DMS153 treated with DMSO at 0.1 percent for 48 hours (cell line): ENCODE measurements around the gene PUS7L.
"Not testable (repeated sequence)": the region's sequence is repeated elsewhere in the genome, so short reads cannot be mapped to it uniquely, and the experiment has no call there.

Experiments used
- DNase-seq: peaks from one replicate; lab custom pipeline; 2025; ENCODE audit not compliant: unreplicated experiment; lab: John Stamatoyannopoulos, UW

PUS7L gene

GRCh38 chr12:43758728-43759563, at the start of gene PUS7L, which contains the start of gene IRAK4:
Gene PUS7L (minus strand): TSS chr12:43758790. CDS start chr12:43755245, 3,545 bp downstream.
Gene IRAK4 (plus strand): TSS chr12:43758951. CDS start chr12:43768112, 9,161 bp downstream.
- DNase-seq, result peak; percentile 94

DNA sequence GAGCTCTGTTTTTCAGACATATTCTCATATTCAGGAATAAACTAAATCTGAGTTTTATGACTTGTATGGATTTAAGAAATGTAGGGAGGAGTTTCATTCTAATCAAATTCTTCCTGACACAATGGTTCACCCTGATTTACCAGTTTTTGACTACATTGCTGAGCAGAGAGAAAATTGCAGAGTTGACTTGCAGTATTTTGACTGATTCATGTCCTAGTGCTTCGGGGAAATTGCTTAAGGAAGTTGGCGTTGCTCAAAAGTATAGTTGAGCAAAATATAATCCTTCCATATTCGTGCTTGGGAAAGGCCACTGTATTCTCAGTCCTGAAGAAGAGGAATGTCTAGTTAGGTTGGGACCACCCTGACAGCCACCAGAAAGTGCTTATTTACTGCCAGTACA, 48.8 kb upstream of the PUS7L start:
- DNase-seq, result no peak

DNA sequence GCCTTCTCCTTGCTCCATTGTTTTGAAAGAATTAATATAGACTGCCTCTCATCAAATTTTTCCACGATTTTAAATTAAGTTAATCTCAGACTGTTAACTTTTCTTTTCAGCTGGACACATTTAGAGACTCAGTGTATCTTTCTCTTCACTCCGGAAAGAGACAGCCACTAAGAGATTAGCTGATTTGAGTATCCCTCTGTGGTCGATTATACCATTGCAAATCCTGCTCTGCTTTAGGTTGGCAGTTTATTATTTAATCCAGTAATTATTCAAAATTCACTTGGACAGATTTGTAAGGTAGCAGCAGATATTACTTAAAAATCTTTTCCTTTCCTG, 48.1 kb upstream of the PUS7L start:
- no peak for DNase-seq

DNA sequence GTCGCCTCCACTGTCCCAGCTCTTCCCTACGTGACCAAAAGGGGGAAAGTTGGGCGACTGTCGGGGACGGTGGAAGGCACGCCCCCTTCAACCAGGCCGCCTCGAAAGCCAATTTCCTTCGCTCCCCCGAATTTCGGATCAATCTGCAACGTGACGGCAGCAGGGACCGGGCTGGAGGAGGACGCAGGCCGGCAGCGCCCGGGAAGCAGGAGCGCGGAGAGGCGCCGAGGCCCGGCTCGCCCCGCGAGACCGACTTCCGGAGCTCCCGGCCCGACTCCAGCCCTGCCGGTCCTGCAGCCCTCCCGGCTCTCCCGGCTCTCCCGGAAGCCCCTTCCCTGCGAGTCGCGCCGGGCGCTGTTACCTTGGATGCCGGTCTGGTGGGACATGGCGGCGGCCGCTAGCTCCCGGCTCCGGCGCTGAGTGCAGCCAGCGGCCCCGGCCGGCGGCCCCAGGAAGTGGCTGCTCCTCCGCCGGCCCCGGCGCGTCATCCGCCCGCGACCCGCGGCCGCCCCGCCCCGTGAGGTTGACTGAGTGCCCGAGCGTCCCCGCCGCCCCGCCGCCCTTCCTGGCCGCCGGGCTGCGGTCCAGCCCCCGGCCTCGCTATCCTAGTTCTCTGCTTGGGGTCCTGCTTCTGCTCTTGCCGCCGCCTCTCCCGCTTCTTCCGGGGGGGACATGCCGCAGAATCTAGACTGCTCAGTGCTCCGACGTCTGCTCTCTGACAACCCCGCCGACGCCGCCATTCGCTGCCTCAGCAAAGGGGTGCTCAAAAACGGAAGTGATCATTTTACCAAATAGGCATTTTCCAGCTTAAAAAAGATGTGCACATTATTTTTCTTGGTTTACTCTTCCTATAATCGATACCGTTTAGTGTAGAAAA, 47.5 kb upstream of the PUS7L start, which contains the start of gene TWF1:
Gene TWF1 (minus strand): TSS at position 458 of the 877 bp plus-strand sequence. CDS start 72 bp downstream, at position 386.
- DNase-seq, result peak; percentile 62

- DNase-seq, result no peak
Observed at GRCh38 chr12:43805149-43805859, 46.7 kb upstream of the PUS7L start.

GRCh38 chr12:43797561-43798217, 39.1 kb upstream of the PUS7L start:
- DNase-seq, result no peak

GRCh38 chr12:43795716-43796280, 37.2 kb upstream of the PUS7L start:
- no peak for DNase-seq

- DNase-seq, result no peak
Observed at GRCh38 chr12:43789941-43790340, 31.4 kb upstream of the PUS7L start.

- DNase-seq, result no peak
Observed at GRCh38 chr12:43786899-43787693, 28.5 kb upstream of the PUS7L start.

GRCh38 chr12:43776498-43776897, 17.9 kb upstream of the PUS7L start:
- no peak for DNase-seq

DNA sequence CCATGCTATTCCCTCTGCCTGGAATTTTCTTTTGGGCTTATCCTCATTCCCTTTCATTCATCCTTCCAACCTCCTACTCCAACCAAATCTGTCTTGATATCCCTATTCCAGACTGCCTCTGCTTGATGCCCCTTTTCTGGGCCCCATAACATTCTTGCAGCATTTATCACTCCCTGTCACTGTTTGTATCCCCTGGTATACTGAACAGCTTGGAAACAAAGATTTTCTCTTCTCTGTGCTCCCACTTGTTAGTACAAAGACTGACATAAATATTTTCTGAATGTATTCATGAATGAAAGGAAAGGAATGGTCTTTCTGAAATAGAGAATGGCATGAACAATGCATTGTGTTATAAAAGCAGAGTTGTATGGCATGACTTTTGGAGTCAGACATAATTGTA, 7.7 kb upstream of the PUS7L start:
- no peak for DNase-seq

DNA sequence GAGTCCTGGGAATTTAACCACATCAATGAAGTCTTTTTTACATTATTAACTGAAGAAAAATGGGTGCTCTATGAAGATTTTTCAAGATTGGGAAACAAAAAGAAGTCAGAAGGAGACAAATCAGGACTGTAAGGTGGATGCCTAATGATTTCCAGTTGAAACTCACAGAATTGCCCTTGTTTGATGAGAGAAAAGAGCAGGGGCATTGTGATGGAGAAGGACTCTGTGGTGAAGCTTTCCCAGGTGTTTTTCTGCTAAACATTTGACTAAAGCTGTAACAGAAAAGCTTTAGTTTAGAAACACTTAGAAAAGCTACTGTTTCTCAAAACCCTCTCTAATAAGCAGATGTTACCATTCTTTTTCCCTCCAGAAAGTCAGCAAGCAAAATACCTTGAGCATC, 5.9 kb upstream of the PUS7L start:
- DNase-seq, result no peak

GRCh38 chr12:43763769-43764168, 5.2 kb upstream of the PUS7L start:
- DNase-seq, result no peak

DNA sequence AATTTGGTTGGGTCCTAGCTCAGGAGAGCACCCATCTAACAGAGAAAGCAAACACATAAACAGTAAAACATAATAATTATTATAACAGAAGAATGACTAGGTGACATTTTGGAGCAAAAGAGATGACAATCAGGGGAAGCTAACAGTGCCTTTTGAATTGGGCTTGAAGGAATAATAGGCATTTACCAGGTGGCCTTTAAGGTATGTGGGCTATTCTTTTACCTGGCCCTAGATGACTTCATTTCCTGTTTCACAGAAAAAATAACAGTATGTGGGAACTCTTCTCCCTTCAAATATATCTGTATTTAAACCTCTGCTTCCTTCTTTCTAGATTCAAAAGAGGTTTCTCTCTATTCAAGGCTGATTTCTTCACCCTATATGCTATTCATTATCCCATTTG, 4.0 kb upstream of the PUS7L start:
- no peak for DNase-seq

DNA sequence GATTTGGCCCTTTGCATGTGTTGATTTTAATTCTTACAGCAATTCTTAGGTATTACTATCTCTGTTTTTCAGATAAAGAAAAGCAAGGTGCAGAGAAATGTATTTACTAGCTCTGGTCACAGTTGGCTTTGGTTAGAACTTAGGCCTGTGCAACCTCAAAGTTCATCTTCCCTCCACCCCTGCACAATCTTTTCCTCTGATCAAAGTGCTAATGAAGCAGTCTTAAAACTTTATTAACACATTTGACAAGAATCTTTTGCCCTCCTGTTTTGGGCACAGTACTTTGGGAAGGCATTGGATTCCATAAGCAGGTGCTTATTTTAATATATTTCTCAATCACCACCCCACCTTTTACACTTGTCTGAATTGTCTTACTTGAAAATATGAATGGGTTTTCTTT, 2.9 kb upstream of the PUS7L start:
- DNase-seq, result no peak

DNA sequence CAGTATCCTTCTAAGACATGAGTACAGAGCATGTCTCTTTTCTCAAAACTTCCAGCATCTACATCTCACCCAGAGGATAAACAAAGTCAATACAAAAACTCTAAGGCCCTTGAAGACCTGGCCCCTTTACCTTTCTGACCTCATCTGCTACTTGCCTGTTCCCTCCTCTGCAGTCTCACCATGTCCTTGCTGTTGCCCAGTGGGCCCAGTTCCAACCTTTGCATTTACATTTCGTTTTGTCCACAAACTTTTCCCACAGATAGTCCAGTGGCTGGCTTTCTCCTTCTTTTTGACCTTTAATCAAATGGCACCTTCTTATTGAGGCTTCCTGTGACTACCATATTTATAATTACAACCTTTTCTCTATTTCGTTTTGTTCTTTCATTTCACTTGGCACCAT, 1.8 kb upstream of the PUS7L start:
- DNase-seq, result no peak

- DNase-seq, result no peak
Observed at GRCh38 chr12:43758247-43758727, 303 bp downstream of the PUS7L start.

- no peak for DNase-seq
Observed at GRCh38 chr12:43754015-43754414, 4.6 kb downstream of the PUS7L start.

DNA sequence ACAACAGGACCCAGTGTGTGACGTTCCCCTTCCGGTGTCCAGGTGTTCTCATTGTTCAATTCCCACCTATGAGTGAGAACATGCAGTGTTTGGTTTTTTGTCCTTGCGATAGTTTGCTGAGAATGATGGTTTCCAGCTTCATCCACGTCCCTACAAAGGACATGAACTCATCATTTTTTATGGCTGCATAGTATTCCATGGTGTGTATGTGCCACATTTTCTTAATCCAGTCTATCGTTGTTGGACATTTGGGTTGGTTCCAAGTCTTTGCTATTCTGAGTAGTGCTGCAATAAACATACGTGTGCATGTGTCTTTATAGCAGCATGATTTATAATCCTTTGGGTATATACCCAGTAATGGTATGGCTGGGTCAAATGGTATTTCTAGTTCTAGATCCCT, 7.2 kb downstream of the PUS7L start:
- not testable (repeated sequence) for DNase-seq
